Fibroblast of gingiva (primary cell): Measurements from ENCODE around the gene ZFP3.
"Not testable (repeated sequence)": the region's sequence is repeated elsewhere in the genome, so short reads cannot be mapped to it uniquely, and the experiment has no call there.

Experiments
- DNase-seq: peaks from one replicate; pipeline ENCODE4 v3.0.0-alpha.2; 2011; ENCODE audit warnings: low read depth

ZFP3 gene

DNA sequence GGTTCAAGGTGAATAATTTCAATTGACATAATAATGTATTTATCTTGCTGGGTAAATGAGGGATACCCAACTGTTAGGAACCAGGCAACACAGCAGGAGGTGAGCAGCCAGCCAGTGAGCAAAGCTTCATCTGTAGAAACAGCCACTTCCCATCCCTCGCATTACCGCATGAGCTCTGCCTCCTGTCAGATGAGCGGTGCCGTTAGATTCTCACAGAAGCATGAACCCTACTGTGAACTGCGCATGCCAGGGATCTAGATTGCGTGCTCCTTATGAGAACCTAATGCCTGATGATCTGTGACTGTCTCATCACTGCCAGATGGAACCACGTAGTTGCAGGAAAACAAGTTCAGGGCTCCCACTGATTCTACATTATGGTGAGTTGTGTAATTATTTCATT is 46.6 kb downstream of the ZFP3 start:
- DNase-seq, result not testable (repeated sequence)

DNA sequence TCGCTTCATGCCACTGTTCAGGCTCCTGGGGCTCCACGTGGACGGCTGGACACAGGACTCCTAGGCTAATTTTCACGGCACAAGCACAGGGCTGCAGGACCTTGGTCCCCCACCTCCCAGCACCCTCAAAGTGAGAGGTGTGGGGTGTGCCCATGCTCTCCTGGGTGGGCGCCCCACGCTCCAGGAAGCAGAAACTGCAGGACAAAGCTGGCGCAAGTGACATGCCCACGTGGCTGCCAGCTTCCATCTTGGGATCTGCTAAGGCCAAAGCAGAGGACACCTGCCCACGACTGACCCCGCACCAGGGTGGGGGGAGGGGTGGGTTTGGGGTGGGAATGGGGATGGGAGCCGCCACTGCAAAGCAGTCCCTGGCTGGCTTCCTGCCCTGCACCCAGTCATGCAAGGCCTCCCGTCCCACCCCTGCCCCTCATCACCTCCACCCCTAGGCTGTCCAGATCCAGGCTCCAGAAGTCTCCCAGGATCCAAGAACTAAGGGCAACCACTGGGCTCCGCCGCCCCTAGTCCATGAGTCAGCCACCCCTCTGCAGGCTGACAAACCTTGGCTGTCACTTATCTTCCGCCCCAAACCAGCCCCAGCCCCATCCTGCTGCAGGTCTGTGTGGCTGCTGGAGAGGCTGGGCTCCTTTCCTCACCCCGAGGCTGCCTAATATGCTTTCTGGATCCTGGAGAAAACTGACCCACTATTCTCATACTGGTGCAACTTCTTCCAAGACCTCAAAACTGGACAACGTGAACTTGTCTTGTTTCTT is 48.6 kb downstream of the ZFP3 start:
- no peak for DNase-seq

DNA sequence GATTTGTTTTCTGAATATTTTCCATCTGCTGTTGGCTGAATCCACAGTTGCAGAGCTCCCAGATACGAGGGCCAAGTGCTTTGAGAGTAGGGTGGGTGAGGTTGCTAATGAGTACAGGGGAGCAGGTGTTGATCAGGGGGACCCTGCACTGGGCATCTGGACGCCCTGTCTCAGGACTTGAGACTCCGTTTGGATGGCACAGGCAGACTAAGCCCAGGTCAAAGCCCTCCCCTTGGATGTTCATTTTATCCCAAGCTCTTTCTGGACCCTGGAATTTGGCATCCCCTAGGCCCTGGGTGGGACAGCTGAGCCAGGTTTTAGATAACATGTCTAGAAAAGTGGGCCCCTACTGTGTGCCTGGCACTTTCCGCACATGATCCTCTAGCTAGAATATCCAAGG is 49.6 kb downstream of the ZFP3 start:
- no peak for DNase-seq

DNA sequence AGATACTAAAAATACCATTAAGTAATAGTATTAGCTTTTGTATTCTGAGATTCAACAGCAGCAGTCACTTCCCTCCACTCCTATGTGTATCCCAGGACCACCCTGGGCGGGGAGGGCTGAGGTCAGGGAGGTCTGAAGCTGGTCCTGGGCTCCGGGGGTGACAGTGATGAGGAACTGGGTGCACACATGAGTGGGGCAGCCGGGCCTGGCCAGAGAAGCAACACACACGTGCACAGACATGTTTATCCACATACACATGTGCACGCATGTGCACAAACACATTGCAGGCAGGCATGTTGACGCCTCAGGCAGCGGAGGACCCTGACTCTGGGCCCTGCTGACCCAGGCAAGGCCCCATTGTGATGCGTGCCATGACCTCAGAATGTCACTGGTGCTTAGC is 50.1 kb downstream of the ZFP3 start:
- not testable (repeated sequence) for DNase-seq

DNA sequence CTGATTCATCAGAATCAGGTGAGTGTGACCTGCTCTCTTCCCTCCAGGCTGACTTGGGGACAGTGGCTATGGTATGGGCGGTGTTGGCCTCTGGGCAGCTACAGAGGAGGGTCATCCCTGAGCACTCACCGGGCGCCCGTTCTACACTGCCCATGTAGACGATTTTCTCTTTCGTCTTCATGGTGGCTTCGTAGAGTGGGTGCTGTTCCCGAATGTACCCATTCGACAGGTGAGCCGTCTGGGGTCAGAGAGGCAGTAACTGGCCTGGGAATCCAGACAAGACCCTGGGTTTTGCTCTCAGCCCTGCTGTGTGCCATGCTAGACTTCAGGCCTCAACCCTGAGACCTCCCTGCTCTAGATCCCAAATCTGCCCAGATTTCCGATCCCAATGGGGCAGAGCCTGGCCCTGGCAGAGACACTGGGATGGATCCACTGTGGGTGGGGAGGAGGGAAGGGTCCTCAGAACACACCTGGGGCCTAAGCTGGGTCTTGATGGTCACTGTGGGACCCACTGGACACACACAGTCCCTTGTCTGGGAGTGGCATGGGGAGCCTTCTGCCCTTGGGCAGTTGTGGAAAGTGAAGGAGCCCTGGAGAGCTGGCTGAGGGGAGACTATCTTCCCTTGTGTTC is 50.8 kb downstream of the ZFP3 start:
- DNase-seq, result no peak

DNA sequence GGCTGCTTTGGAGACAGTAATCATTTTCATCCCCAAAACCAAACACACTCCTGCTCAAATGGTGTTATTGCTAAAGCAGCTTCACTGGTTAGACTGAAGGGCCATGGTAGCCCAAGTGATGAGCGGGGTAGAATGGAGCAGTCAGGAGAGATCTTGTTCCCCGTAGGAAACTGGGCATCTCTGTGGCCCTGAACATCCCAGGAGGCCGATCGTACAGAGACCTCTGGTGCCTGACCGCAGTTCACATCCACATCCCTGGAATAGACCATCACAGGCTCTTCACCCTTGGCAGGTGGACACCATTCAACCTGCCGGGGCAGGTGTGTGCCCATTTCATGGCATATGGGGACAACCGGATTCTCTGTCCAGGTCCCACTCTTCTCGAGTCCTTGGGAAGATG is 51.5 kb downstream of the ZFP3 start:
- DNase-seq, result not testable (repeated sequence)

DNA sequence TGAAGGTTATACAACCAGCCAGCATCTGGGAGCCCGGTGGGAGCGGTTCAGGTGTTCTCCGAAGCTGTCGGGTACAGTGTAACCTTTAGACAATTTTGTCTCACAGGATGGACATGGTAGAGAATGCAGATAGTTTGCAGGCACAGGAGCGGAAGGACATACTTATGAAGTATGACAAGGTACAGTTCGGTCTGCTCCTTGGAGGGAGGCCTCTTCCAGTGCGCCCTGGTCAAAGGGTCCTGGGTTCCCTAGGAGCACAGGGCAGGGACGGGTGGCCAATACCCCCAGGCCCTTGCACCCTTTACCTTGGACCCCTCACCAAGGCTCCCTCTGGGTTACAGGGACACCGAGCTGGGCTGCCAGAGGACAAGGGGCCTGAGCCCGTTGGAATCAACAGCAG is 52.0 kb downstream of the ZFP3 start:
- DNase-seq, result not testable (repeated sequence)

DNA sequence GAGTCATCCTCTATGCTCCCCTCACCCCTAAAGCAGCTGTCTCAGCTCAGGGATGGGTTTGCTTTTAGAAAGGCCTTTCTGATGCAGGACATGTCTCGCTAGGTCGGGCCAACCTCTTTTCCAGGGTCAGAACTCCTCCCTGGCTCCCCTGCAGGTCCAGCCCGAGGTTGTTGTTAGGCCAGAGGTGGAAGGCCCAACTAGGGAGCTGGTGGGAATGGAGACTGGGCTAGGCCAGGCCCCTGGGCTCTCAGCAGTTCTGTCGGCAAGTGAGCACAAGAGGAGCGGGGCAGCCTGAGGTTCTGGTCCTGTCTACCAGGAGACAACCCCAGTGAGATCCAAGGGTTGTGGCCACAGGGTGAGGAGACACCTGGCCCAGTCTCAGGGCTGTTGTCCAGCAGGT is 52.4 kb downstream of the ZFP3 start:
- DNase-seq, result not testable (repeated sequence)

DNA sequence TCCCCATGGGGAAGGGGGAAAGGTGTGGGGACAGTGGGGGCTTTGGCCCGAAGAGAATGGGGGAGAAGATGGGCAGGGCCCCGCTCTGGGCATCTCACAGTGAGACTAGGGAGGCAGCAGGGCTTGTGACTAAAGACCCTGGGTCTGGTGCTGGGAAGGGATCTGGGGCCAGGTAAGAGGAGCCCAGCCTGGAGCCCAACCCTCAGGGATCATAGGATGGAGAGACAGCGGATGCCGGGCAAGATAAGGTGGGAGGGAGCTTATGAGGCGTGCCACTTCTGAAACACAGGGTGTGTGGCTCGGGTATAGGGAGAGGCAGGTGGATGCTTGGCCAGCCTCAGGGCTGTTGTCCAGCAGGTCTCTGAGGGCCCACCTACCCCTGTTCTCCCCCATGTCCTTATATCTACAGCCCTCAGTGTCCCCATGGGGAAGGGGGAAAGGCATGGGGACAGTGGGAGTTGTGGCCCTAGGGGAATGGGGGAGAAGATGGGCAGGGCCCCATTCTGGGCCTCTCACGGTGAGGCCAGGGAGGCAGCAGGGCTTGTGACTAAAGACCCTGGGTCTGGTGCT is 53.0 kb downstream of the ZFP3 start:
- no peak for DNase-seq

DNA sequence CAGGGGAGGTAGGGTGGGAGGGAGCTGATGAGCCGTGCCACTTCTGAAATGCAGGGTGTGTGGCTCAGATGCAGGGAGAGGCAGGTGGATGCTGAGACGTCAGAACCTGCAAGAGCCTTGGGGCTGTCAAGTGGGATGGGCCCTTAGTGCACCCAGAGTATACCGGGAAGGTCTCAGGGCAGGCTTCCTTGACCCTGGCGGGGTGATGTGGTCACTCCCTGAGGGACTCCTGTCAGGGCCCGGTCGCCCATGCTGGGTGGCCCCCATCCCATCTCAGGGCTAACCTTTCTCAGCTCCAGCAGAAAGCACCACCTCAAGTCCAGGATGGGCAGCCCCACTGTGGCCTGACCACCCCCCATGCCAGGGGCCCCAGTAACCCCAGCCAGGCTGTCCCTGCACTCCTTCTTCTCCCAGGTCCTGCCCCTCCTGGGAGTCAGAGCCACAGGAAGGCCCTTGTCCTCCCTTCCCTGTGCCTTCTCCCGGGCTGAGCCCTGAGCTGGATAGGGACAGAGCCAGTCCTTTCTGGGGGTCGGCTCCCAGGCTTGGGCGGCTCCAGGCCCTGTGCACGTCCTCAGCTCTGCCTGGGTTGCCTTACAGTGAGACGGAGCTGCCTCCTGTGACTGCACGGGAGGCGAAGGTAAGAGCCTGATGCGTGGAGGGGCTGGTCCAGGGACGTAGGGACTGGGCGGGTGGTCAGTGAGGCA is 53.7 kb downstream of the ZFP3 start:
- DNase-seq, result not testable (repeated sequence)

DNA sequence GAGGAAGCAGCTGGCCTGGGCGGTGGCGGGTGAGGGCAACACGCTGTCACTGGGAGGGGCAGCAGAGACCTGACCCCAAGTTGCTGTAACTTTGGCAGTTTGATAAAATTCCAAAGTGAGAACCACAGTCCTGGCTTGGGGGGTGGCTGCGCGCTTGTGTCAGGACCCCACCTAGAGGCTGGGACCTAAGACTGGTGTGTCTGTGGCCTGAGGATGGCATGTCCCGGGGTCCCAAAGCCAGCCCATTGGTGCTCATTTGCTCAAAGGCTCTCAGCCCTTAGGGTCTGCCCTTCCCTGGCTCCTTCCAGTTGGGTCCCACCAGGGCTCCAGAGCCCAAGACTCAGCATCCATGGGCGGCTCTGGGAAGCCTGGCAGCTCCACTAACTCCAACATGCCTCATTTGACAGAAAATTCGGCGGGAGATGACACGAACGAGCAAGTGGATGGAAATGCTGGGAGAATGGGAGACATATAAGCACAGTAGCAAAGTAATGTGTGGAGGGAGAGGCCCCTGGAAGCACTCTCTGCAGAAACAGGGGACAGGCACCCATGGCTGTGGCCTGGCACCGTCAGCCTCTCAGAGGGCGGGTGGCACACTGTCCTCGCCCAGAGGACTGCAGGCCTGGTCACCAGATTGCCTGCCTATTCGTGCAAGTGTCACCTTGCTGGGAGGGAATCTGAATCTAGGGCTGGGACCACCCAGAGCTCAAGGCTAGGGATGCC is 54.4 kb downstream of the ZFP3 start:
- DNase-seq, result not testable (repeated sequence)

DNA sequence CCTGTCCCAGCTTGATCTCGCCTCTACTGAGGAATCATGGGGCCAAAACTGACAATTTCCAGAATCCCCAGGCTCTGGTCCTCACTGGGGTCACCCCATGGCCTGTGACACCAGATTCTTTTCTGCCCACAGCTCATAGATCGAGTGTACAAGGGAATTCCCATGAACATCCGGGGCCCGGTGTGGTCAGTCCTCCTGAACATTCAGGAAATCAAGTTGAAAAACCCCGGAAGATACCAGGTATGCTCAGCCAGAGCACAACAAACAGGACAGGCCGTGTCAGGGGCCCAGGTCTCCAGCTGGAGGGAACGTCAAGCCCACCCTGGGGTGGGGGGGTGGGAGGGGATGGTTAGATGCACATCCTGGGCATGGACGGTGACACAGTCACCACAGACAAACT is 55.0 kb downstream of the ZFP3 start:
- no peak for DNase-seq

DNA sequence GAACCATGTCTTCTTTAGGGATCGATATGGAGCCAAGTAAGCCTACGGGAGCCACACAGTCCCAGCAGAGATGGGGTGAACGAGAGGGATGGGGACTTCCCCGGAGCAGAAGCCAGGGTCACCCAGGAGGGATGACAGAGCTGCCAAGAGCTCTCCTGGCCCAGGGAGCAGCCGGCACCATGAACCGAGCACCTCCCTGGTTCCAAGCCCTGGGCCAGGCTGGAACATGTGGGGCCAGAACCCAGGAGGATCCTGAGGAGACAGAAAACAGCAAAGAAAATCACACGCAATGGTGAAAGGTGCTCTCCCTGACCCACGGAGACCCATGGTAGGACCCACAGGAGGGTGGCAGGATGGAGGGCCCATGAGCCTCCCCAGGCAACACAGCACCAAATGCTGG is 55.7 kb downstream of the ZFP3 start:
- DNase-seq, result not testable (repeated sequence)

DNA sequence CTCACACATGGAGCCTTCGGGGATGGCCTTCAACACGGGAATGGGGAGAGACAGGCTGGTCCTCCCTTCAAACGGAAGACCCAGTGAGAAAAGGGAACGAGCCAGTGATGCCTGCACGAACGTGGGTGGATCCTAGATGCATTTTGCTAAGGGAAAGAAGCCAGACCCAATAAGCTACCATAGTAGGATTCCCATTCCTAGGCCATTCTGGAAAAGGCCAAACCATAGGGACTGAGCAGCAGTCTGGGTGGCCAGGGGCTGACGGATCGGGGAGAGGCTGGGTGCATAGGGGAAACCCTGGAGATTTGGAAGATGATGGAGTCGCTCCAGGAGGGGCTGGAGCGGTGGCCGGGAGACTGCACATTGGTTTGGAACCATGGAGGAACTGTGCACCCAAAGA is 56.3 kb downstream of the ZFP3 start:
- not testable (repeated sequence) for DNase-seq

DNA sequence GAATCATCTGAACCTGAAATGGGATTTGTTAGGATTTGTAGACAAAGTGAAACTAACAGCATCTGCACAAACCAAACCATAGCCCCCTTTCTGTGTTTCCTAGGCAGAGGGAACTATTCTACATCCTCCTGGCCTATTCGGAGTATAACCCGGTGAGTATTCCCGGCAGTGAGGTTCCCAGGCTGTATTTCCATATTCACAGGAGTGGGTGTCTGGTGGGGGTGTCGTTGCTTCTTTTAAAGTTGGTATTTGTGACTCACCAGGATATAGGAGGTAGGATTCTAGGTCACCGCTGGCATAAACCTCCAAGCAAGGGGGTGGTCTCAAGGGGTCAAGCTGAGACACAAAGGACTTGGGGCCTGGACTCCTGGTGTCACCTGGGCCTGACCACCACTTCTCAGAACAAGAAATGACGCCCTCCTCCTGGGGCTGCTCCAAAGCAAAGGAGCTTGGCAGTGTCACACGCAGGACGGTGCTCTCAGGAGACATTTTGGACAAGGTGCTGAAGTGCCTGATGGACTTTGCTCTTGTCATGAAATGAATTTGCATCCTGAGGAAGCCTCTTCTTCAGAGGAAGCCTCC is 57.0 kb downstream of the ZFP3 start:
- not testable (repeated sequence) for DNase-seq

DNA sequence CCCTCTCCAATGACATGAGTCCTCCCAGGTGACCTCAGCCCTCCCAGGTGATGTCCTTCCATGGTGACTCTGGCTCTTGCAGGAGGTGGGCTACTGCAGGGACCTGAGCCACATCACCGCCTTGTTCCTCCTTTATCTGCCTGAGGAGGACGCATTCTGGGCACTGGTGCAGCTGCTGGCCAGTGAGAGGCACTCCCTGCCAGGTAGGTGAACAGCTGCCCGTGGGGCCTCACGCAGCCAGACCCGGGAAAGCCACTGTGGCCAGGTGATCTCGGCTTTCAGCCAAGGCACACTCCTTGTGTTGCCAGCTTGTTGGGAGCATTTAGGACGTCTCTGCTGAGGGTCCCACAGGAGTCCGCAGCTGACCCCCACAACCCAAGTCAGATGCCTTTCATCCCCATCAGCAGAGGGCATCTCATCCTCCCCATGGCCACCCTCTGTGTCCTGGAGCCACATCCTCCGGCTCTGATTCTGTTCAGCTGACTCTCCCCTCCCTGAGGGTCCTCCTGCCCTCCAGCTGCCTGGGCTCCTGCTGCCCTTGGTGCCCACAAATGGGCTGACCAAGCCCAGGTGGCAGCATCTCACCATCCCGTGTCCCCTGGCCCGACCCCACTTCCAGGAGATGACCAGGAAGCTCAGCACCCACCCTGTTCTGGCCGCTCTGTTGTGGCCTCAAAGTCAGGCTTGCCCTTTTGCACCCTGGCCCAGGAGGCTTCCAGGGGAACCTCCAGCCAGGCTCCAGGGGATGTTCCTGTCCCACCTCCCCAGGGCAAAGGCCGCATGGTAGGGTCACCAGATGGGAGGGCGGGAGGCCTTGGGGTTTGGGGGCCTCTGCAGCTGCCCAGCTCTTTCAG is 57.7 kb downstream of the ZFP3 start:
- DNase-seq, result no peak

DNA sequence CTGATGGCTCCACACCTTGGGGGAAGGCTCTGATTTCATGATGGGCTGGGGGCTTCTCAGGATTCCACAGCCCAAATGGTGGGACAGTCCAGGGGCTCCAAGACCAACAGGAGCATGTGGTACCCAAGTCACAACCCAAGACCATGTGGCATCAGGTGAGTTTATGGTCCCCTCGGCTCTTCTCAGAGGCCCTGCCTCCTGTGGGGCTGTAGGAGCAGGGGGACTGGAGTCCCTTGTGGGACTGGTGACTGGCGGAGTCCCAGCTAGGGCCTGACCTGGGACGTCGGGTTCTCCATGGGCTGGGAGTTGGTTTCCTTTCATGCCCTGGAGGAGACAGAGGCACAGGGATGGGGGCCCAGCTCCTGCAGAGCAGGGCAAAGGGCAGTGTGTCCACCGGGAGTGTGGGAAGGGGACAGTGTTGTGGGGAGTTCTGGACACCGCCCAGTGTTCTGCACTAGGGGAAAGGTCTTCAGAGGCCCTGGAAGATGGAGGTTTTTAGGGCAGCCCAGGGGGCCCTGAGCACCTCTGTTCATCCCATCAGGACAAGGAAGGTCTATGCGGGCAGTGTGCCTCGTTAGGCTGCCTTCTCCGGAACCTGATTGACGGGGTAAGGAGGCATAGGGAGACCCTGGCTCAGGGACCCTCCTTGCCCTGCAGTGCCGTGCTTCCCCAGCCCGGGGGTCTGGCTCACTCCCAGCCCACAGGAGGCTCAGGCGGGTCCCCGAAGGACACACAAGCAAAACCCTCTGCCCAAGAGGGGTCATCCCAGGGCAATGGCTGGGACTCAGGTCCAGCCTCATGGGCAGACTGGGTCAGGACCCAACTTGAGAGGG is 58.5 kb downstream of the ZFP3 start:
- not testable (repeated sequence) for DNase-seq

DNA sequence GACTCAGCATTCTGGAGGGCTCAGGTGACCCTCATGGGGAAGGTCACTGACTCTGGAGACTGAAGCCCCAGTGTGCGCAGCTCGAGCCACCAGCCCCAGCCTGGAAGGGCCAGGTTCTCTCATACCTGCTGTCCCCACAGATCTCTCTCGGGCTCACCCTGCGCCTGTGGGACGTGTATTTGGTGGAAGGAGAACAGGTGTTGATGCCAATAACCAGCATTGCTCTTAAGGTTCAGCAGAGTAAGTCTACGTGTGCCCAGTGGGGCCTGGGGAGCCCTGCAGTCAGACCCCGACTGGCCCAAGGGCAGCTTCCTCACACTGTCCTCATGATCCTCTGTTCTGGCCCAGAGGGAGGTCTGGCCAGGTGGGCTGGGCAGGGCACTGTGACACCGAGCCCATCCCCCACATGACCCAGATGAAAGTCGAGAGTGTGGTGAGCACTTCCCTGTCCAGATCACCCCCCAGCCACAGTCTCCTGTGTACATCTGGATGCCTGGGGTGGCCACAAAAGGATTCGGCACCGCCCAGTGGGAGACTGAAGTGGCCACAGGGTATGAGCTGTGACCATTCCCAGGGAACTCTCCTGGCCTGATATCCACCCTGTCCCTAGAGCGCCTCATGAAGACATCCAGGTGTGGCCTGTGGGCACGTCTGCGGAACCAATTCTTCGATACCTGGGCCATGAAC is 59.4 kb downstream of the ZFP3 start:
- not testable (repeated sequence) for DNase-seq

DNA sequence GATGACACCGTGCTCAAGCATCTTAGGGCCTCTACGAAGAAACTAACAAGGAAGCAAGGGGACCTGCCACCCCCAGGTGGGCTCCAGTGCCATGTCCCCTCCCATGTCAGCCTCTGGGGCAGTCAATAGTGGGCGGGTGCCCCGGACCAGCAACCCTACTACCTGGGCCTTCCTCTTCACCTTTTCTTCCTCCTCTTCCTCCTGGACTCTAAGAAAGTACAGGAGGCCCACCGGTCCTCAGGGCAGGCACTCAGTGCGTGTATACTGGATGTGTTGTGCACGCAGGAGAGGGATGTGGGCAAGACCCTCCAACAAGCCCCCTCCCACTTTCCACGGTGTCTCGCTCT is 59.9 kb downstream of the ZFP3 start:
- DNase-seq, result not testable (repeated sequence)
